Measurements from ENCODE around the gene LRRC32.

DNA sequence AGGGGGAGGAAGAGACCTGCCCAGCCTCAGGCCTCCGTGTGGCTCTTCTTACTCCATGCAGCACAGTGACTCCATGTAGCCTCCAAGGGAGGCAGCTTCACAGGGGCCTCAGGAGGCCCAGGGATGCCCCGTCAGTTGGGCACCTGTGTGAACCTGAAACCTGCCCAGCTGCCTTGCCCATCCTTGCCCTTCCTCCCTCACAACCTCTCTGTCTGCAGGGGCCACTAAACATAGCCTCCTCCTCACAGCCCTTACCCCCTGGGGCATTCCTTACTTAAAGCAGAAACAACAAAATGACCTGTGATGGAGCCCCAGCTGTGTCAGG, 7.1 kb downstream of the LRRC32 start:
- TF ChIP-seq SP1 (IDR thresholded peaks at IDR 0.05) (no peak), FOXM1 (IDR thresholded peaks at IDR 0.05; ENCODE audit: borderline replicate concordance) (no peak), FOXA1 (IDR thresholded peaks at IDR 0.05) (no peak), SUZ12 (IDR thresholded peaks at IDR 0.05) (no peak), CTBP1 (IDR thresholded peaks at IDR 0.05; ENCODE audit: borderline replicate concordance) (no peak), L3MBTL2 (conservative IDR thresholded peaks at IDR 0.05) (no peak), PKNOX1 (IDR thresholded peaks at IDR 0.05) (no peak), FOXK2 (IDR thresholded peaks at IDR 0.05) (no peak), BHLHE40 (IDR thresholded peaks at IDR 0.05; ENCODE audit: borderline replicate concordance) (no peak), ARNT (IDR thresholded peaks at IDR 0.05) (no peak)

Measured in HEK293T (cell line).